Measurements from ENCODE around the gene ICA1L. TPM values are rescaled to one million over a fixed set of nuclear protein-coding genes. Genes with fewer than 3 reads are reported as not detected.

ICA1L gene
- total RNA-seq, 3 donors from 2014 or later = 9.5 to 14.5 (median 14.4) TPM

GRCh38 chr2:202786842-202787241 lies 84.7 kb downstream of the ICA1L start:
- no peak overlapping the region for H3K27ac ChIP-seq
- no peaks in the 10 kb centered on the region for H3K27me3 ChIP-seq
- DNase-seq (ENCODE audit: low spot score in 2 of 2) = no peak
- intact Hi-C loops (cut with DNase I; ENCODE audit: low total_unique reads) = no loop called here
- H3K4me3 ChIP-seq = no peak overlapping the region
- H3K9me3 ChIP-seq = no peaks in the 10 kb centered on the region
- no peaks in the 10 kb centered on the region for H3K36me3 ChIP-seq
- no peaks in the 10 kb centered on the region for H3K4me1 ChIP-seq
- TF ChIP-seq POLR2AphosphoS5 (IDR thresholded peaks at IDR 0.05) = no peak
- TF ChIP-seq POLR2A (IDR thresholded peaks at IDR 0.05) = no peak
- TF ChIP-seq, protein P1, sequence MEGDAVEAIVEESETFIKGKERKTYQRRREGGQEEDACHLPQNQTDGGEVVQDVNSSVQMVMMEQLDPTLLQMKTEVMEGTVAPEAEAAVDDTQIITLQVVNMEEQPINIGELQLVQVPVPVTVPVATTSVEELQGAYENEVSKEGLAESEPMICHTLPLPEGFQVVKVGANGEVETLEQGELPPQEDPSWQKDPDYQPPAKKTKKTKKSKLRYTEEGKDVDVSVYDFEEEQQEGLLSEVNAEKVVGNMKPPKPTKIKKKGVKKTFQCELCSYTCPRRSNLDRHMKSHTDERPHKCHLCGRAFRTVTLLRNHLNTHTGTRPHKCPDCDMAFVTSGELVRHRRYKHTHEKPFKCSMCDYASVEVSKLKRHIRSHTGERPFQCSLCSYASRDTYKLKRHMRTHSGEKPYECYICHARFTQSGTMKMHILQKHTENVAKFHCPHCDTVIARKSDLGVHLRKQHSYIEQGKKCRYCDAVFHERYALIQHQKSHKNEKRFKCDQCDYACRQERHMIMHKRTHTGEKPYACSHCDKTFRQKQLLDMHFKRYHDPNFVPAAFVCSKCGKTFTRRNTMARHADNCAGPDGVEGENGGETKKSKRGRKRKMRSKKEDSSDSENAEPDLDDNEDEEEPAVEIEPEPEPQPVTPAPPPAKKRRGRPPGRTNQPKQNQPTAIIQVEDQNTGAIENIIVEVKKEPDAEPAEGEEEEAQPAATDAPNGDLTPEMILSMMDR (IDR thresholded peaks at IDR 0.05) = no peak

GRCh38 chr2:202782940-202783558 lies 88.5 kb downstream of the ICA1L start:
- H3K36me3 ChIP-seq = no peaks in the 10 kb centered on the region
- TF ChIP-seq, protein P1 (IDR thresholded peaks at IDR 0.05) = no peak
- TF ChIP-seq POLR2A (IDR thresholded peaks at IDR 0.05) = no peak
- no peak for TF ChIP-seq POLR2AphosphoS5 (IDR thresholded peaks at IDR 0.05)
- H3K27me3 ChIP-seq = no peaks in the 10 kb centered on the region
- H3K4me1 ChIP-seq = no peaks in the 10 kb centered on the region
- no peaks in the 10 kb centered on the region for H3K9me3 ChIP-seq
- DNase-seq (ENCODE audit: low spot score in 2 of 2) = no peak
- no peak overlapping the region for H3K4me3 ChIP-seq
- H3K27ac ChIP-seq = peak overlapping the region in 1 of 2 donors; percentile 5
- intact Hi-C loops (cut with DNase I; ENCODE audit: low total_unique reads) = no loop called here

GRCh38 chr2:202780514-202781021 lies 91.0 kb downstream of the ICA1L start:
- Histone ChIP-seq H3K4me3 (no peak overlapping the region), H3K27me3 (no peaks in the 10 kb centered on the region), H3K9me3 (no peaks in the 10 kb centered on the region), H3K36me3 (no peaks in the 10 kb centered on the region), H3K4me1 (no peaks in the 10 kb centered on the region), H3K27ac (no peak overlapping the region)
- intact Hi-C loops (cut with DNase I; ENCODE audit: low total_unique reads) = no loop called here
- DNase-seq (ENCODE audit: low spot score in 2 of 2) = no peak
- TF ChIP-seq, protein P1 (IDR thresholded peaks at IDR 0.05) = no peak
- TF ChIP-seq POLR2A (IDR thresholded peaks at IDR 0.05) (no peak), POLR2AphosphoS5 (IDR thresholded peaks at IDR 0.05) (no peak)

DNA sequence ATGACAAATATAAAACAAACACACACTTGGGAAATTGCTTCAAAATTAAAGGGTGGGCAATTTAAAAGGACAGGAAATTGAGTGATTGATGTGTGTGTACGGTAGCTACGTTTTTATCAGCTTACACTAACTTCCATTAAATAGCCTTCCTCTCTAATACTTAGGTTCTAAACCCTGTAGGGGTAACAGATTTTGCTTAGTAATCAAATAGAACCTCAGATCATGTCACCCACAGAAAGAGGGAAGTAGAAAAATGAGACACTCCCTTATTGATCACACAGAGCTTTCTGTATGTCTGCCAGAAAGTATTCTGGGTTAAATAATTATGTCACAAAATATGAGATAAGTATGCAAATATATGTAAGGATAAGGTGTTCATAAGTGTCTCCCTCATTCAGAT lies 93.3 kb downstream of the ICA1L start:
- Histone ChIP-seq H3K27me3 (no peaks in the 10 kb centered on the region), H3K4me1 (no peaks in the 10 kb centered on the region), H3K4me3 (no peak overlapping the region), H3K27ac (no peak overlapping the region), H3K9me3 (no peaks in the 10 kb centered on the region), H3K36me3 (no peaks in the 10 kb centered on the region)
- no peak for DNase-seq (ENCODE audit: low spot score in 2 of 2)
- intact Hi-C loops (cut with DNase I; ENCODE audit: low total_unique reads) = no loop called here
- no peak for TF ChIP-seq POLR2A (IDR thresholded peaks at IDR 0.05)
- no peak for TF ChIP-seq POLR2AphosphoS5 (IDR thresholded peaks at IDR 0.05)
- TF ChIP-seq, protein P1 (IDR thresholded peaks at IDR 0.05) = no peak

- Histone ChIP-seq H3K27ac (no peak overlapping the region), H3K4me1 (no peaks in the 10 kb centered on the region), H3K4me3 (no peak overlapping the region), H3K36me3 (no peaks in the 10 kb centered on the region), H3K9me3 (no peaks in the 10 kb centered on the region), H3K27me3 (no peaks in the 10 kb centered on the region)
- no peak for TF ChIP-seq POLR2A (IDR thresholded peaks at IDR 0.05)
- TF ChIP-seq, protein P1 (IDR thresholded peaks at IDR 0.05) = no peak
- no peak for TF ChIP-seq POLR2AphosphoS5 (IDR thresholded peaks at IDR 0.05)
- no peak for DNase-seq (ENCODE audit: low spot score in 2 of 2)
- intact Hi-C loops (cut with DNase I; ENCODE audit: low total_unique reads) = no loop called here
Observed at GRCh38 chr2:202774104-202774503, 97.5 kb downstream of the ICA1L start.
